ENCODE measurements around the gene SETD2.
"Not testable (repeated sequence)": the region's sequence is repeated elsewhere in the genome, so short reads cannot be mapped to it uniquely, and the experiment has no call there.

Gene SETD2

GRCh38 chr3:47097864-47098263 lies 66.0 kb downstream of the SETD2 start:
- DNase-seq (ENCODE audit: low read depth), result no peak

DNA sequence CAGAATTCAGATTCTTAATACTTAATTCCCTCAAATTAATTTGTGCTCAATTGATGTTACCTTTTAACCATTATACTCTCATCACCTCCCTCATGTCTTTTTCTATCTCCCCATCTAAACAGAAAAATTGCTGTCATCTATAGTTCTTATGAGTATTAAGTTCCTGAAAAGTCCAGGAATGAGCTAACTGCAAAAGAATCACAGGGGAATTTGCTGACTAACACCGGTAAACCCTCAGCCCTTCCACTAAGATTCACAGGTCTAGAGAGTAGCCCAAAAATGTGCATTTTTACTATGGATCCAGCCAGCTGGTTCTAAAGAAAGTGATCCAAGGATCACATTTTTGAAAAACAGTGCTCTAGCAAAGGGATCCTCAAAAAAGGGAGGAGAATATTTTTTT lies 67.0 kb downstream of the SETD2 start:
- no peak for DNase-seq (ENCODE audit: low read depth)

GRCh38 chr3:47092090-47092489 lies 71.8 kb downstream of the SETD2 start:
- no peak for DNase-seq (ENCODE audit: low read depth)

DNA sequence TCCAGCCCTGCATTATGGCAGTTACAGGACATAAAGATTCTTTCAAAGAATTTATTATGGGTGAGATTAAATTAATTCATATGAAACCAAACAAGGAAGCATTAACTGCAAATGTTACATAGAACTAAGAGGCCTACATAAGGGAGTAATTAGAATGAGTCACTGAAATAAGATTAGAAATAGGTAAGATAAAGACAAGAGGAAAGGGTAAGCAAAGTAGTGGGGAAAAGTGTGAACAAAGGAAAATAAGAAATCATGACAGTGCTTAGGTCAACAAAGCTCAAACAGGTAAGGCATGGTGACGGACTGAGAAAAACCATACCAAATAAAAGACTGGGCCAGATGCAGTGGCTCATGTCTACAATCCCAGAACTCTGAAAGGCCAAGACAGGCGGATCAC lies 74.3 kb downstream of the SETD2 start:
- no peak for DNase-seq (ENCODE audit: low read depth)

DNA sequence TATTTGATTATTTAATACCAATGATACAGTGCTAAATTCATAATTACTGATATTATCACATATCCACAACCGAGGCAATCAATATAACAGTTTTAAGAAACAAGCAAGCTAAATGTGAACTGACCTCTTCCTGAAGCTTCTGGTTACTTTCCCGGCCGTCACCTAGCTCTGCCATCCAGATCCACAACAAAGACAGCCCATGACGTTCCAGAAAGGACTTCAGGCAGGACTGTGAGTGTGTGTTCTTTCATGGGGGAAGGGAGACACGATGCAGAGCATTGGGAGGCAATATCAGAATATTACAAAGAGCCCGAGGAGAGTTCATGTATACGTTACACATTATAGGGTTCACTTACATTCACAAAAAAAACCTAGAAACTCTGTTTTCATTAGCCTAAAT lies 77.8 kb downstream of the SETD2 start:
- no peak for DNase-seq (ENCODE audit: low read depth)

- no peak for DNase-seq (ENCODE audit: low read depth)
Observed at GRCh38 chr3:47083786-47084185, 80.1 kb downstream of the SETD2 start.

DNA sequence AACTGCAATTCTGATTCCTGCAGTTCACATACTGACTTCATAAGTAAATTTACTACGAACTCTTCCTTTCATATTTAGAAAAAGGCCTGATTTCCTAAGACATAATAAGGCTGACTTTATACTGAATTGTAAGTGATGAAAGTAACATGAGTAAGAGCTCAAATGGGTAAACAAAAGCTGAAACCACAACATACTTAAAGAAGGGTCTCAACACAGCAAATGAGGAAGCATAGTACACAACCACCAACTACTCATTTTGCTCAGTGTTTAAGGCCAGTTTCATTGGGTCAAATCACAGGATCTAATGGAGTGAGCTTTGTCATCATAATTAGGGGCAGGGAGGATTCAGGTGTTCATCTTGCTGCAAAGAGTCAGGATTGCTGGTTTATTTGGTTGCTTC lies 81.4 kb downstream of the SETD2 start:
- no peak for DNase-seq (ENCODE audit: low read depth)

GRCh38 chr3:47079432-47079831 lies 84.5 kb downstream of the SETD2 start:
- no peak for DNase-seq (ENCODE audit: low read depth)

DNA sequence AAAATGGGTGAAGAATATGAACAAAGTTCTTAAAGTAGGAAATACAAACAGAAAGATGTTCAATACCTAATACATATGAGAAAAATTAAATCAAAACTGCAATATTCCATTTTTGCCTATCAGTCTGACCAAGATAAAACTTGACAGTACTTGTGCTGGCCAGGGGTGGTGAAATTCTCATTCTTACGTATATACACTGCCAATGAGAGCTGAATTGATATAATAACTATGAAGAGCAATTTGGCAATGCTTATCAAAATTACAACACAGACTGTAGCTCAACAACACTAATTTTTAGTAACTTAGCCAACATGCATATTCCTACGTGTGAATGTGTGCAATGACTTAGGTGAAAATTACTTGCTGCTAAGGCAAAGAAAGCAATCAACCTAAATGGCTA lies 90.2 kb downstream of the SETD2 start:
- DNase-seq (ENCODE audit: low read depth), result no peak

DNA sequence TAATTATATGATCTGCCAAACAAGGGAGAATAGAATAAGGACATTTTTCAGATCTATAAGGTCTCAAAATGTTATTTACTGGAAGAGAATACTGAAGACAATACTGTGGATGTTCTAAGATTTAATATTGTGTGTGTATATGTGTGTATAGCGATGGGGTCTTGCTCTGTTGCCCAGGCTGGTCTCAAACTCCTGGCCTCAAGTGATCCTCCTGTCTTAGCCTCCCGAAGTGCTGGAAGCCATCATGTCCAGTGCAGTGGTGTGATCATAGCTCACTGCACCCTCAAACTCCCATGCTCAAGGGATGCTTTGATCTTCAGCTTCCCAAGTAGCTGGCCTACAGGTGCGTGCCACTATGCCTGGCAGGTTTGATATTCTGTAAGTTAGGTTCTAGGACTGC lies 93.1 kb downstream of the SETD2 start:
- DNase-seq (ENCODE audit: low read depth), result no peak

GRCh38 chr3:47066259-47066658 lies 97.7 kb downstream of the SETD2 start:
- DNase-seq (ENCODE audit: low read depth), result not testable (repeated sequence)

DNA sequence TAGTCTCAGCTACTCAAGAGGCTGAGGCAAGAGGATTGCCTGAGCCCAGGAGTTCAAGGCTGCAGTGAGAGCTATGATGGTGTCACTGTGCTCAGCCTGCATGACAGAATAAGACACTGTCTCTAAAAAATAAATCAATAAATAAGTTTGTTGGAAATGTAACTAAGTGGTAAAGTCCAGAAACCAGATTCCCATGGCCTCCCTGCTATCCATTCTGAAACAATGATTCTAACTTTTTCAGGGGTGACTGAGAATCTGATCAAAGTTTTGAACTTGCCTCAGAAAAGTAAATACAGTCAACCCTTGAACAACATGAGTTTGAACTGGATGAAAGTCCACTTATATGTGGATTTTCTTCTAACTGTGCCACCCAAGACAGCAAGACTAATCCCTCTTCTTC lies 98.2 kb downstream of the SETD2 start:
- DNase-seq (ENCODE audit: low read depth), result no peak

DNA sequence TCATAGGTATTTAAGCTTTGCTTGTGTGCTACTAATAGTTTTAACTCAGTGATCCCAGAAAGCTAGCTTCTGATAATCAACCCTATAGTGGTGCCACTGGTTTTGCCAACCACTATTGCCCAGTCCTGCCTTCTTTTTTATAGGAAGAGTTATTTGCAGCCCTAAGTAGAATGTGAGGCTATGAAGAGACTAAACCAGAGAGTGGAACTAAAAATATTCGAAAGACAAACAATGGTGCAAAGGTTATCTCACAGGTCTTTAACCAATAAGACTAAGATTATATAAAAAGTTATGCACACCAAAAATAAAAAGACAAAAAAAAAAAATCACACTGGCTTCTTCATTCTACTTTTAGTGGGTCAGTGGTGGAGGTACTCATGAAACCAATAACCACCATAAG lies 98.9 kb downstream of the SETD2 start:
- no peak for DNase-seq (ENCODE audit: low read depth)

GRCh38 chr3:47057212-47057671 lies 106.7 kb downstream of the SETD2 start:
- DNase-seq (ENCODE audit: low read depth), result peak; percentile 36

- DNase-seq (ENCODE audit: low read depth), result no peak
Observed at GRCh38 chr3:47056705-47057104, 107.2 kb downstream of the SETD2 start.

DNA sequence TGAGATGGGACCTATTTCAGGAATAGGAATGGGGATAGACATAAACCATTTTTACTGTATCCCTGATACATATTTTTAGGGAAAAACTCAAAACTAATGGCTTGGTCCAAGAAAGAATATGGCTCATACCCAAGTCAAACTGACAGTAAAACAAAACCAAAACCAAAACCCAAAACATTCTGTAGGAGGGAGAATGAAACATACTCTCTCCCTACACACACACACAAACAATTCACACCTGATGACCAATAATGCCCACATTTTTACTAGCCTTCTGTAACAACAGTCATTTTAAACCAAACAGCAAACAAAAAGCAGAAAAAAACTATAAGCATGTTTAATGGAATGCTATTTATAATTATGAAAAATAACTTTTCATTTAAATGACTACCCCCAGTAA lies 109.5 kb downstream of the SETD2 start:
- DNase-seq (ENCODE audit: low read depth), result no peak

DNA sequence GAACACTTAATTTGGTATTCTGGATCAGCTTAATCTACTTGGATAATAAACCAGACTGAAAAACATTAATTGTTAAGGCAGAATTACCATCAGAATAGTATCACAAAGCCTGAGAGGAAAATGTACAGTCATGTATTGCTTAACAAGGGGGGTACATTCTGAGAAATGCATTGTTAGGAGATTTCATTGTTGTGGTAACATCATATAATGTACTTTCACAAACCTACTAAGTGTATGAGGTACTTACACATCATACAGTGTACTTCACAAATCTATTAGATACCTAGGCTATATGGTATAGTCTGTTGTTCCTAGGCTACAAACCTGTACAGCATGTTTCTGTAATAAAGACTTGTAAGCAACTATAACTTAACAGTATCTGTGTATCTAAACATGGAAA lies 116.2 kb downstream of the SETD2 start:
- no peak for DNase-seq (ENCODE audit: low read depth)

GRCh38 chr3:47047069-47047468 lies 116.8 kb downstream of the SETD2 start:
- DNase-seq (ENCODE audit: low read depth), result no peak

DNA sequence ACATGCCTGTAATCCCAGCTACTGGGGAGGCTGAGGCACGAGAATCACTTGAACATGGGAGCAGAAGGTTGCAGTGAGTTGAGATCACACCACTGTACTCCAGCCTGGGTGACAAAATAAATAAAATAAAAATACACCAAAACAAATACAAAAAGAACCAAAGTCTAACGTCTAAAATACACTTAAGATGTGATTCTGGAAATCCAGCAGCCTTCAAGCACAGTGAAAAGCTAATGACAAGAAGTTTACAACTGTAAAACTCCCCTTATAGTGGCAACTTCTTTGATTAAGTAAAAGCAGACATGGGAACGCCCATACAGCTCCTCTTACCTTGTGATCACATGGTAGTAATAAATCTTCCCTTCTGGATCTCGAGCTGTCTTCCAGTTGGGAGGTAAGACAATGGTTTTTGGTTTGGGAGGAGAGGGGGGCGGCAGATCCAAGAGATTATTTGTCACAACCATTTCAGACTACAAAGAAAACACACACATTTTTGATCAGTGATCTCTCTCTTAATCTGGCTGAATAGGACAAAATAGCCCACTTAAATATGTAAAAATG lies 121.6 kb downstream of the SETD2 start:
- no peak for DNase-seq (ENCODE audit: low read depth)

DNA sequence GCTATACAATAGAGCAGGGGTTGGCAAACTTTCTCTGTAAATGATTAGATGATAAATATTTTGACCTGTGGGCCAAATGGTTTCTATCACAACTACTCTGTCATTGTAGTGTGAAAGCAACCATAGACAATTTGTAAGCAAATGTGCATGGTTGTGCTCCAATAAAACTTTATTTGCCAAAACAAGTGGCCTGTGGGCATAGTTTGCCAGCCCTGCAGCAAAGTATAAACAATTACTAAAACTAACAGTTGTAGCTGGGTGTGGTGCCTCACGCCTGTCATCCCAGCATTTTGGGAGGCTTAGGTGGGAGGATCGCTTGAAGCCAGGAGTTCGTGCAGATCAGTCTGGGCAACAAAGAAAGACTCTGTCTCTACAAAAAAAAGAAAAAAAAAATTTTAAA lies 122.8 kb downstream of the SETD2 start:
- DNase-seq (ENCODE audit: low read depth), result no peak

GRCh38 chr3:47037302-47037701 lies 126.6 kb downstream of the SETD2 start:
- not testable (repeated sequence) for DNase-seq (ENCODE audit: low read depth)

DNA sequence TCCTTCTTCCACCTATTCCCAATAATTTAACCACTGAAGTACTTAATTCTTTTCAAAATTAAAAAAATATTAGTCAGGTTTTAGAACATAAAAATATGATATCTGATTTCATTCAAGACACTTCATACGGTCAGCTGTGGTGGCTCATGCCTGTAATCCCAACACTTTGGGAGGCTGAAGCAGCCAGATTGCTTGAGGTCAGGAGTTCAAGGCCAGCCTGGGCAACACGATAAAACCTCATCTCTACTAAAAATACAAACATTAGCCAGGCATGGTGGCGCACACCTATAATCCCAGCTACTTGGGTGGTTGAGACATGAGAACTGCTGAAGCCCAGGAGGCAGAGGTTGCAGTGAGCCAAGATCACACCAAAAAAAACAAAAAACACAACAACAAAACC lies 127.8 kb downstream of the SETD2 start:
- no peak for DNase-seq (ENCODE audit: low read depth)

DNA sequence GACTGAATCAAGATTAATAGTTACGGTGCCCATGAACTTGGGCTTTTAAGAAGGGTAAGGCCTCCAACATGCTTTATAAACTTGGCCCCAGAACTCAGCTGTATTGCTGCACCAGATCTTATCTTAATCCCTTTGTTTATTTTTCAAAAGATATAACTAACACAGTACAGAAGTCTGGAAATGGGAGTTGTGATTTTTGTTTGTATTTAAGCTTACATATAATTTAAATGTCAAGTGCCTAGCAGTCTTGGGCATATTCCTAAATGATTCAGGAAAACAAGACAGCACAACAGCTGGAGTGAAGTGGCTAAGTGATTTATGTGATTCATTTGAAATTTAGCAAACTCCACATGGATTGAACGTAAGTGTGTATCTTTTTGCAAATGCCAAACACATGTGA lies 128.3 kb downstream of the SETD2 start:
- no peak for DNase-seq (ENCODE audit: low read depth)

DNA sequence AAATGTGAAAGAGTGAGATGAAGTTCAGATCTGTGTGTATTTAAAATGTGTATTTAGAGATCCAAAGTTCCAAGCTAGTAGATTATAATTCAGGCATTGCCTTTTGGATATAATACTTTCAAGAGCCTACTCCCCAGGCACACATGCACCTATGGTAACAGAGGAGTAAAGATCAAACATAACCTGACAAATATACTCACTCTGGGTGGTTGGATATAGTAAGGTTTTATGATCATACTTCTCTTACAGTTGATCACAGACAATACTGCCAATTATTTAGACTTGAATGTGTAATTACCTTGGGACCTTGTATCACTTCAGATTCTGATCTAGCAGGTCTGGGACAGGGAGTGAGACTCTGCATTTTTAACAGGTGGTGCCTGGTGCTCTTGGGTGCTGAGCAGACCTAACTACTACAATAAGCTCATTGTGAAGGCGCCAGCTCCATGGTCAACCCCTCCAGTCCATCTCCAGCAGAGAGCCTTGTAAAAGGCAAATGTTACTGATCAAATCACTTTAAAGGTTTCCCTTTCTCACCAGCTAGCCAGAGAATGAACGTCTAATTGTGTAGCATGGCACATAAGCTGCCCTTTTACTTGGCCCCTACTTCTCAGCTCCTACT lies 128.9 kb downstream of the SETD2 start:
- no peak for DNase-seq (ENCODE audit: low read depth)

All from activated T-helper 9 cell treated with anti-CD3 and anti-CD28 coated beads, Interleukin-2, amount 50 U/mL, for 16 hours (primary cell).